GM12801 (cell line): ENCODE measurements around the gene IGFBP1.

Experiments used
- CTCF ChIP-seq: IDR thresholded peaks from one replicate; pipeline ENCODE4 v1.5.1; 2011; ENCODE audit warnings: control low read depth; ENCODE audit not compliant: insufficient read length; ENCODE audit errors: extremely low read depth

The IGFBP1 gene

GRCh38 chr7:45873355-45873754 is 14.9 kb upstream of the IGFBP1 start:
- no peak for TF ChIP-seq CTCF

- TF ChIP-seq CTCF = no peak
Observed at GRCh38 chr7:45874408-45875131, 13.7 kb upstream of the IGFBP1 start.

DNA sequence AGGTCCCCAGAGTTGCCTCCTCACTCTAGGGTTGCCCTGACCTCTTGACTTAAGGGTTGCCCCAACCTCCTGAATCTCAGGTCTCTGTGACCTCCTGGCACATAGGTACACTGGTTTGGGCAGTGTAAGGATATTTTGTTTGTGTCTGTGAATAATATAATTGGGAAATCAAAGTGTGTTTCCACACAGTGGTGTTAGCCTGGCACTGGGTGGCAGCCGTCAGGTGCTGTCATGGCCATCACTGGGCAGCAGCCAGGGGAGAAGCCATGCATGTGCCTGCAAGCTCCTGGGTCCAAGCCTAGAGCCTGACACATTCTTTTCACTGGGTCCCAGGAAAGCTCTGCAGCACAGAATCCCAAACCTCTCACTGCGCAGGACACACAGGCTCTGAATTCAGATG is 11.8 kb upstream of the IGFBP1 start:
- no peak for TF ChIP-seq CTCF

DNA sequence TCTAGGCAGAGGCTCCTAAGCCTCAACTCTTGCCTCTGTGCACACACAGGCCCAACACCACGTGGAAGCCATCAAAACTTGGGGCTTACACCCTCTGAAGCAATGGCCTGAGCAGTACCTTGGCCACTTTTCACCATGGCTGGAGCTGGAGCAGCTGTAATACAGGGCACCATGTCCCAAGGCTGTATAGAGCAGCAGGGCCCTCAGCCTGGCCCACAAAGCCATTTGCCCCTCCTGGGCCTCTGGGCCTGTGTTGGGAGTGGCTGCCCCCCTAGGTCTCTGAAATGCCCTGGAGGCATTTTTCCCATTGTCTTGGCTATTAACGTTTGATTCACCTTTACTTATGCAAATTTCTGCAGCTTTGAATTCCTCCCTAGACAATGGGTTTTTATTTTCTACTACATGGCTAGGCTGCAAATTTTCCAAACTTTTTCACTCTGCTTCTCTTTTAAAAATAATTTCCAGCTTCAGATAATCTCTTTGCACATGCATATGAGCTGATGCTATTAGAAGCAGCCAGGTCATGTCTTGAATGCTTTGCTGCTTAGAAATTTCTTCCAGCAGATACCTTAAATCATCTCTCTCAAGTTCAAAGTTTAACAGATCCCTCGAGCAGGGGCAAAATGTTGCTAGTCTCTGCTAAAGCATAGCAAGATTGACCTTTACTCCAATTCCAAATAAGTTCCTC is 9.7 kb upstream of the IGFBP1 start:
- no peak for TF ChIP-seq CTCF

GRCh38 chr7:45880433-45880860 is 7.8 kb upstream of the IGFBP1 start:
- TF ChIP-seq CTCF = no peak

GRCh38 chr7:45881280-45881758 is 7.0 kb upstream of the IGFBP1 start:
- TF ChIP-seq CTCF = no peak

DNA sequence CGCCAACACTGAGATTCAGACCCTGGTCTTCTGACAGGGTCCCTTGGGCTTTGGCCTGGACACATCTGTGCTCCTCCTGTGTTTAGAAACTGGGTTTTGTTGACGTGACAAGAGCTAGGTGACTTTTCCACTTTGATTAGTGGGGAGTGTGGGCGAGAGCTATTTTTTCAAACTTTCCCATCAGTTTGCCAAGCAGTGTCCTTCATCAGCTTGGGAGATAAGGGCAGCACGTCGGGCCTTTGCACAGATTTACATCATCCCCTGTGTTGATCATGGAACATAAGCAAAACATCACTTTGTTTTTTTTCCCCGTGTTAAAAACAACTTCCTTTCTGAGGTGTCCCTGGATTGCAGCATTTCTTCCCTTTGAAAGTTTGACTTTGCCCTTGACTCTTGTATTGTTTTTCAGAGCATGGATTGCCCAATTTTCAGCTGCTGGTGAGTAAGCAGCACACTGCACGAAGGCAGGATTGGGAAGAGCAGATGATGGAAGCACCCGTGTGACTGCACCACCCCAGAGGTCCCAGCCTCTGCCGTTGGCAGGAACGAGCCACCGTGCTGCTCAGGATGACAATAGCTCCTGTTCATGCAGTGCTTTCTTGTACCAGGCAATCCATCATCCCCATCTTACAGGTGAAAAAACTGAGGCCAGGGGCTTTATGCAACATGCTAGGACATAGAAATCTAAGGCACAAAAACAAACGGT is 6.4 kb upstream of the IGFBP1 start:
- no peak for TF ChIP-seq CTCF
